Stimulated activated CD8-positive, alpha-beta memory T cell treated with anti-CD3 and anti-CD28 coated beads, Interleukin-7, amount 100 ng/mL, for 48 hours (primary cell): ENCODE measurements around the gene NBAS.
"Not testable (repeated sequence)": the region's sequence is repeated elsewhere in the genome, so short reads cannot be mapped to it uniquely, and the experiment has no call there.

ENCODE experiments used
- DNase-seq, 2 donors: peaks; one replicate each; pipeline ENCODE4 v3.0.0-alpha.2; 2020; ENCODE audit warnings: low read depth in 1 of 2; ENCODE audit errors: extremely low read depth in 1 of 2

The NBAS gene

GRCh38 chr2:15429032-15429431 lies 132.1 kb downstream of the NBAS start:
- DNase-seq: no peak

DNA sequence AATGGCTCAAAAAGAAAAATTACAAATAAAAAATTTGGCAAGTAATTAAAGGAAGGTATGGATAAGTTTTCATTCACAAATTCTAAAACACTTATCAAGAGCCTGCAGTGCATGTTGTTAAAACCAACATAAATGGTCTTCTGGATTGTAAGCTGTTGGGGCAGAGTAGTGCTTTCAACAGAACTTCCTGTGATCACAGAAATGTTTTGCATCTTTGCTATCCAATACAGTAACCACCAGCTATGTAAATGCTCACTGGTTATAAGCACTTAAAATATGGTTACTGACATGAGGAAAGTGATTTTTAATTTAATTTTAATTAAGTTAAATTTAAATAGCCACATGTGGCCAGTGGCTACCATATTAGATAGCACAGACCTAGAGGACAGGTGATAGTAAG lies 133.1 kb downstream of the NBAS start:
- DNase-seq: no peak

DNA sequence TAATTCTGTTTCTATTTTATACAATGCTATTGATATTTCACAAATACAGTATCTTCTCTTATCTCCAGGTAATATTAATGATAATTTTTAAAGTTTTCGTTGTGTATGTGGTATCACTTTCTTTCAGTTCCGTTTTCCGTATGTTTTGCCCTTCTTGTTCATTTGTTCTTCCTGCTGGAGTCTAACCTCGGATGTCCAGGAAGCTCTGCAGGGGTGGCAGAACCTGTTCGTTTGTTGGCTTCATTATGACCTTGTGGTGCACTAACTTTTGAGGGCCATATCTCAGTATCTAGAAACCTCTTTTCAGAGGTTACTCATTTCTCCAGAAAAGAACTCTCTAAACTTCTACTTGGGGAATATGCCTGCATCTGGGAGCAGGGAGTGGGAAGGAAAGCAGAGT lies 134.5 kb downstream of the NBAS start:
- no peak for DNase-seq

- no peak for DNase-seq
Measured at GRCh38 chr2:15425712-15426111, 135.4 kb downstream of the NBAS start.

DNA sequence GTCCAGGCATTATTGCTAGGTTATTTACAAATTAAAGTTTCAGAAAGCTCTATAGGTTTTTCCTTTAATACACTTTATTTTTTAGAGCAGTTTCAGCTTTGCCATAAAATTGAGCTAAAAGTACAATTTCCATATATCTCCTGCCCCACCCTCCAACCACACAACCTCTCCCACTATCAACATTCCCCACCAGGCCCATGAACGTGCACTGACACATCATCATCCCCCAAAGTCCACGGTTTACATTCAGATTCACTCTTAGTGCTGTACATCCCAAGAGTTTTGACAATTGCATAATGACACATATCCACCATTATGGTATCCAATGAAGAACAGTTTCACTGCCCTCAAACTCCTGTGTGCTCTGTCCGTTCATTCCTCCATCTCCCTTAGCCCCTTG lies 139.4 kb downstream of the NBAS start:
- DNase-seq: no peak

GRCh38 chr2:15415748-15416147 lies 145.4 kb downstream of the NBAS start:
- no peak for DNase-seq

DNA sequence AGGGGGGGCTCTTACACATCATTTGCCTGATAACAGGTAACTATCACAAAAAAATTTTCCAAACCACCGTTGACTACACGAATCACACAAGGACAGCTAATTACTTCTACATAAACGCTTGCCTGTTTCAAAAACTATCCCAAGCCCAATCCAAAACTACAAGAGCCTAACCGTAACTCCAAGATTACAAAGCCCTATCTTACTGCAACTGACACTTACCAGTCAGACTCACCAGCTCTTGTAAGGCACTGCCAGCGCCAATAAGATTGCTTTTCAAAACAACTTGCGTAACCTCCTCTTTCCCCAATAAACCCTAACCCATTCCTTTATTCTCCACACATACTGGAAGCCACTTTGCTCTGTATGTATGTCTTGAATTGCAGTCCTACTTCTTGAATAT lies 148.4 kb downstream of the NBAS start:
- no peak for DNase-seq

- DNase-seq: no peak
Measured at GRCh38 chr2:15412309-15412708, 148.8 kb downstream of the NBAS start.

GRCh38 chr2:15410884-15411283 lies 150.2 kb downstream of the NBAS start:
- DNase-seq: no peak

GRCh38 chr2:15408759-15409158 lies 152.4 kb downstream of the NBAS start:
- no peak for DNase-seq

DNA sequence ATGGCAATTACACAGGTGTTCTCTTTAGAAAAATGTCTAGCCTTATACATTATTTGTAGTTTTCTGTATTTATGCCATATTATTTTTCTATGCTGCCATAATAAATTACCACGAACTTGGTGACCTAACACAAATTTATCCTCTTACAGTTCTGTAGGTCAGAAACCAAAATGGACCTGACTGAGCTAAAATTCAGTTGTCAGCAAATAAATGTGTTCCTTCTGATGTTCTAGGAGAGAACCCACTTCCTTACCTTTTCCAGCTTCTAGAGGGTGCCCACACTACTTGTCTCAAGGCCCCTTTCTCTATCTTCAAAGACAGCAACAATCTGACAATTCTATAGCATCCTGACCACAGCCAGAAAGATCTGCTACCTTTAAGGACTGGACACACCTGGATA lies 153.5 kb downstream of the NBAS start:
- DNase-seq: no peak

GRCh38 chr2:15404511-15404910 lies 156.6 kb downstream of the NBAS start:
- not testable (repeated sequence) for DNase-seq

GRCh38 chr2:15400240-15400826 lies 160.8 kb downstream of the NBAS start:
- no peak for DNase-seq

DNA sequence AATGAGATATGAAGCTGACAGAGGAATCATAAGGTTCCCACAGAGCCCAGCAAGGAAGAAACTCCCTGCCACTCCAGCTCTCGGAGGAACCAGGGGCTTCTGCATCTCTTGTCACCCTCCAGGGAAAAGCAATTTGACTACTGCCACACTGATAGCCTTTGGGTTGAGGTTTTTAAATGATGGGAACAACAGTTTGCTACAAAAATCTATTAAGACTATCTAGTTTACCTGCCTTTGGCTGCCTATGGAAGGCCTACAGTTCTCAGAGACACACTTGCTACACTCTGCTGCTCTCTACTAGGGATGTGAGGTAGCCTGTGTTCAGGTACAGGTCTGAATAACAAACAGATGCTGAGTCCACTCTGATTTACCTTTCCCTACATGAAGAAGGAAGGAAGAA lies 161.9 kb downstream of the NBAS start:
- DNase-seq: no peak

DNA sequence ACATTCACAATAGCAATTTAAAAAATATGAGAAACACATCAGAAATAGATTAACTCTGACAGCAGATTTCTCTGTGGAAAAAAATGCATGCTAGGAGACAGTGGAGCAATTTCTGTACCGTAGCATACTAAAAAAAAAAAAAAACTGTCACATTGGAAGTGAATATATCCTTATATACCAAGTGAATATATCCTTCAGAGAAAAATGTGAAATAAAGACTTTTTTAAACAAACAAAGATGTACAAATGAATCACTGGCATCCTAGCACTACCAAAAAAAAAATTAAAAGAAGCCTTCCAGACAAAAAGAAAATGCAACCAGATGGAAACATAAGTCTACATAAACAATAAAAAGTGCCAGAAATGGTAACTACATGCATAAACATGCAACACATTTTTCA lies 169.4 kb downstream of the NBAS start:
- DNase-seq: no peak

- no peak for DNase-seq
Measured at GRCh38 chr2:15389895-15390294, 171.2 kb downstream of the NBAS start.

- DNase-seq: no peak
Measured at GRCh38 chr2:15389326-15389700, 171.8 kb downstream of the NBAS start.

DNA sequence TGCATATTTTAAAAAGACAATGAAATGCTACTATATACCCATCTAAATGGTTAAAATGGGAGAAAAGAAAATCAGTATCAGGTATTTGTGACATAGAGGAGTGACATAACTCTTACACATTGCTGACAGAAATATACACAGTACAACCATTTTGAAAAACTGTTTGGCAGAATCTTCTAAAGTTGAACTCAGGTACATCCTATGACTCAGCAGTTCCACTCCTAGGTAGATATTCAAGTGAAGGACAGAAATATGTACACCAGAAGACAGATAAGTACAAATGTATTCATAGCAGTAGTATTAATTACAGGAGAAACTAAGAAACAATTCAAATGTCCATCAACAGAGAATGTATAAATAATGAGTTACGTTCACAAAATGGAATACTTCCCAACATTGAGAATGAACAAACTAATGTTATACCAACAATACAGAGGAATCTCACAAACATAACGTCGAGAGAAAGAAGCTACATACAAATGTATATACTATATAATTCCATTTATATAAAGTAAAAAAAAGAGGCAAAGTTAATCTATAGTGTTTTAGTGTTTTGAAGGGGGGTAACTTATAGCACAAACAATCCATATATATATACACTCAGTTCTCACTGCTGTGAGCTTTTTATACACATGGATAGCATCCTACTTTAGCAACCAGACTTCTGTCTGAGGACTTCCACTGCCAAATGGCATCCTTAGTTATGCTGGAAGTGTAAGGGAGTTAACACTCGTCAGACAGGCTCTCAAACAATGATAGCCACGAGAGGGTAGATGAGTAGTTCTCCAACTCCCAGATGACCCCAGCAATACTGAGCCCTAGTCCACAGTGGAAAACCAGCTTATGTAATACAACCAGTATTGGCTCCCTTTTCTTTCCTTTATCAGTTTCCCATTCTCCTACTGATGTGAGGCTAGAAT lies 172.5 kb downstream of the NBAS start:
- DNase-seq: no peak

DNA sequence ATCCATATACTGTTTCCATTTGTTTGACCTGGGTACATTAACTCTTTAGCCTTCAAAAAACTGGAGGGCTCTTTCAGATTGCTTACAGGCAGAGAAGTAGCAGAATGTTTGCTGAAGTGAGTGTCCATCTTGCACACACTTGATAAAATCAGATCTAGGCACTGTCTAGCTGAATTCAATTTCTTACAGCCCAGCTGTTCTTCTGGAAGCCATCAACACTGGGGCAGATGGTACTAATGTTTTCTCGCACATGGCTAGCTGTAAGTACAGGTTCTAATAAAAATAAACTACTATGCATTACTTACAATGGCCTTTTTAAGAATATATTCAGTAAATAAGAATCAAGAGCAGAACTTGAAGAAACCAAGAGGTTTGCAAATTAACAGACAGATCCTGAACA lies 175.9 kb downstream of the NBAS start:
- no peak for DNase-seq

DNA sequence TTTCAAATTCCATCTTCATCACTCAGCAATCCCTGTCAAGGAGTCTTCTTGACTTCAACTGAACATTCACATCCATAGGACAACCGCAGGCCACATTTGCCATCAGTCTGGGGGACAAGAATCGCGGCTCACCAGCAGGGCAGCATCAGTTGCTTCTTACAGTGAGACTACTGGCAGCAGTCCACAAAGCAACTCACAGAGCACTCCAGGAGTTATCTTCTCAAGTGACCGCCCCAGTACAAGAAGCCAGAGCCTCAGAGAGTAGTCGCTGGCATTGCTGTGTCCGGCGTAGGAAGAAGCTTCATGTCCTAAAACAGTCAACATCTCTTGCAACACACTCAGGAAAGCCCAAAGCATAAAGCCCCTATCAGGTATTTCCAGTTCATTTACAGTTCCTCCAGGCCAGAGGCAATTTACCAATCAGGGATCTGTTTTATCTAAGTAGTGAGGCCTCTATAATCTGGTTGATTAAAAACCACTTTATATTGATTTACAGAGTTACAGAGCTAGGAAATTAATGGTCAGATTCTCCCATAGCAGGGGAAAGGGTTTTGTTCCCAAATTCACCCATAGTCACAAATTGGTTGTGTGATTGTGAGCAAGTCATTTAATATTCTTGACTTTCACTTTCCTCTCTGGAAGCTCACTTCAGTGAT lies 177.3 kb downstream of the NBAS start:
- DNase-seq: no peak

DNA sequence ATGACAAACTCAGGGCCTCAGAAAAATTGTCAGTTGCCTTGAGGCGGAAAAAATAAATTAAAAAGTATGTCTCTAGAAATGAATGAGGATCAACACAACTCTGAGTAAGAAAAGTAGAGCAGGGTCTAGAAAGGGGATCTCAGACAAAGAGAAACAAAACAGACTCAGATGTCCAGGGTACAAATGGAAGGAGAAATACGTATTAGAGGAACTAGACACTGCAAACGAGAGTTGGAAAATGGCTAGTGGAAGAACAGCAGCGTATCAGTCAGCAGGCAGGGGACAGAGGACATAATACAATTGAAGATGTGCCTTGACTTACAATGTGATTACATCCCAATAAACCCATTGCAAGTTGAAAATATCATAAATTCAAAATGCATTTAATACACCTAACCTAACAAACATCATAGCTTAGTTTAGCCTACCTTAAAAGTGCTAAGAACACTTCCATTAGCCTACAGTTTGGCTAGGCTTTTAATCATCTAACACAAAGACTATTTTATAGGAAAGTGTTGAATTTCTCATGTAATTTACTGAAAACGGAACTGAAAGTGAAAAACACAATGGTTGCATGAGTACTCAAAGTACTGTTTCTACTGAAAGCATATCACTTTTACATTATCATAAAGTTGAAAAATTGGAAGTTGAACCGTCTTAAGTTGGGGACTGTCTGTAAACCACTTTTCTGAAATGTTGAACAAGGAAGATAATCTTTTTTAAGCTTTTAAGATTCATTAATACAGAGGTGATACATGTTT lies 182.8 kb downstream of the NBAS start:
- DNase-seq: no peak
